ENCODE data around the gene KRTAP5-5.
"Not testable (repeated sequence)": the region's sequence is repeated elsewhere in the genome, so short reads cannot be mapped to it uniquely, and the experiment has no call there.

The KRTAP5-5 gene

GRCh38 chr11:1642288-1643145 is 12.9 kb downstream of the KRTAP5-5 start:
- no peak for DNase-seq (ENCODE audit: low spot score)

DNA sequence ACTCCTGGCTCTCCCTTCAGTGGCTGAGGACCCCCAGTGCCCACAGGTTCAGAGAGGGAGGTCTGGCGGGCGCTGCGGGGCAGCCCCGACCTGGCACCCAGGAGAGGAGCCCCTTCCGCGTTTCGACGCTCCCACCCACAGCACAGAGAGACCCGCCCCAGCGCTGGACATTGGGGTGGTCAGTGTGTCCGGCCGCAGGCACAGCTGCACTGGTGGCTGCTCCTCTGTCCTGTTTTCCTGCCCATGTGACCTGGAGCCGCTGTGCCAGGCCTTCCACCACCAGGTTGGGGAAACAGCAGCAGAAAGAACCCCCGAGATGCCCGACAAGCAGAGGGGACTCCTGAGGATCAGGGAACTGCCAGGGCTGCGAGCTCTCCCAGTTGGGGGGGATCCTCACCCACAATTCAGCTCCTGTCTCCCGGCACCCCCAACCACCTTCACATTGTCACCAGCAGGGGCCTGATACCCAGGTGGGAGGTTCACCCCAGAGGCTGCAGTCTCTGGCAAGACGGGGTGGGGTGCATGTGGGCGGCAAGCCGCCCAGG is 13.6 kb downstream of the KRTAP5-5 start:
- DNase-seq (ENCODE audit: low spot score), result no peak

DNA sequence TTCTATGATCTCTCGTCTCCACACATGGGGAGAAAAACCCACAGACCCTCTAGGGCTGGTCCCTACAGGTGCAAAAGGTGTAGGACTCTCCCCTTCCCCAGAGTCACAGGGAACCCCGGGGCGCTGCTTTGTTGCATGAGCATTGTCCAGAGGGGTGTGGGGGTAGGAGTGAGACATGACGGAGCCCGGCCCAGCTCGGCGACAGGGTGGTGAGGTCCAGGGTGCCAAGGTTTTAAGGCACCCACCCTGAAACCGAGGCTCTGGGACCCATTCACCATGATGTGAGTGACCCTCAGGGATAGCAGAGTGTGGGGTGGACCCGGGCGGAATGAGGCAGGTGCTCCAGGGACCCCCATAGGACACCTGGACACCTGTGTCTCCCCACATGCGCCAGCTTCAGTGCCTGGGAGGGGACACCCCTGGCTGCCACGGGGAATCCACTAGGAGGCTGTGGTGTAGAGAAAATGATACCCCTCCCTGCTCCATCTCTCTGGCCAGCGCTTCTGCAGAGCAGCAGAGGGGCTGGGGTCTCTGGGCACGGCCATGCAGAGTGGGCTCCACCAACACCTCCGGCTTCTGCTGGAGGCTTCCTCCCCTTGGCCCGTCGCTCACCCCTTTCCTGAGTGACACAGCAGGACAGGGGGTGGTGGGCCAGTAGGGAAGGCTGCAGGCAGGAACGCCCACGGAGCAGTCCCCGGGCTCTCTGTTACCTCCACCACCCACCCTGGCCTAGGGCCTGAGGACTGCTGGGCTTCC is 15.2 kb downstream of the KRTAP5-5 start:
- DNase-seq (ENCODE audit: low spot score), result no peak

DNA sequence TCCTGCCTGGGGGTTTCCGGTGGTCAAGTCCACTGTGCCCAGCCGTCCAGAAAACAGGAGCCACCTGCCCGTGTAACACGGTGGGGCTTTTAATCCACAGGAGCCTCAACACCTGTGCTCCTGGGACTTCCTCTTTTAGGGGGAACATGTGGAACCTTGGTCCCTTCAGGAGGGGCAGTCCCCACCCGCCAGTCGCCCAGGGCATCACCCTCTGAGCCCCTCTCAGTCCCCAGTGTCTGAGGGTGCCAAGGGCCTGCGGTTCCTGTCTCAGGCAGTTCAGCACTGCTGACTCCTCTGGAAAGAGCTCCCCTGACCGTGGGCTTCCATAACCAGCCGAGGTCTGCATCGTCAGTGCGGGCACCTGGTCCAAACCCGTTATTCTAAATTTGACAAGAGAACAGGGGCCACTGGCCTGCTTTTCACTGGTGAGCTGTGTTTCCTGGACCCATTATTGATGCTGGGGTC is 15.8 kb downstream of the KRTAP5-5 start:
- no peak for DNase-seq (ENCODE audit: low spot score)

DNA sequence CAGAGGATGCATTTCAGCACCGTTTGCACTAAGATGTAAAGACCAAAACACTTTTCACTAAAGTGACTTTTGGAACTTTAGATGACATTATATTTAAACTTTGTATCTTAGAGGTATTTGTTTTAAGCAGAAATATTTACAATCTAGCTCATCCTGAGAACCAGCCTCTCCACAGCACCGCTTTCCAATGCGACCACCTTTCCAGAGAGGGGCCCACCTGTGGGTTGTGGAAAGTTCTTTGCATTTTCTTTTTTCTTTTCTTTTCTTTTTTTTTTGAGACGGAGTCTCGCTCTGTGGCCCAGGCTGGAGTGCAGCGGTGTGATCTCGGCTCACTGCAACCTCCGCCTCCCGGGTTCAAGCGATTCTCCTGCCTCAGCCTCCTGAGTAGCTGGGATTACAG is 17.0 kb downstream of the KRTAP5-5 start:
- not testable (repeated sequence) for DNase-seq (ENCODE audit: low spot score)

GRCh38 chr11:1647901-1648652 is 18.5 kb downstream of the KRTAP5-5 start:
- DNase-seq (ENCODE audit: low spot score), result no peak

- DNase-seq (ENCODE audit: low spot score), result no peak
Measured at GRCh38 chr11:1648653-1649420, 19.3 kb downstream of the KRTAP5-5 start.

DNA sequence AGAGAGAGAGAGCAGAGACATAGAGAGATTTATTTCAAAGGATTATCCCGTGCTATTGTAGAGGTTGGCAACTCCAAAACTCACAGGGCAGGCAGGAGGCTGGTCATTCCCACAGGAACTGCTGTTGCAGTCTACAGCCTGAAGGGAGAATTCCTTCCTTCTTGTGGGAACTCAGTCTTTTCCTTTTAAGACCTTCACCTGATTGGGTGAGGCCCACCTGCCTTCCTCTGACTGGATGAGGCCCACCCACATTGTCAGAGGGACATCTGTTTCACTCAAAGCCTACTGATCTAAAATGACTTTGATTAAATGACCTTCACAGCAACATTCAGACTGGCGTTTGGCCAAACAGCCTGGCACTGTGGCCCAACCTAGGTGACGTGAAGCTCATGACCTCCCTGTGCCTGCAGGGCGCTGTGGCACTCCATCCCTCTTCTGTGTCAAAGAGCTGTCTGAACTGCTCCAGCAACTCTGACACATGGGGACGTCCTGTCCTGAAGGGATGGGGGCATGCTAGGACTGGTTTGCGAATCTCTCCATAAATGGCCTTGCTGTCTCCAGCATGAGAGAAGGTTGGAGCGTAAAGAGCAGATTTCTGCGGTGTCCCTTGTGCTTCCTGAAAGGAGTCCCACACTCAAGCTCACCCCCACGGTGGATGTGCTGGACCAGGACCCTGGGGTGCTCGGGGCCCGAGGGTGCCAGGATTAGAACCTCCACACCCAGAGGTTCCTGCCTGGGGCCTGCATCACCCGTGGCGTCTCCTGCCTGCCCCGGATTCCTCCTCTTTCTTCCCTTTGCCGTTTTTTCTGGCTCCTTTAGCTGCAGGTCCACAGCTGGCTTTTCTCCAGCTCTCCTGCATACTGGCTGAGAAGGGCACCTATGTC is 20.7 kb downstream of the KRTAP5-5 start:
- DNase-seq (ENCODE audit: low spot score), result no peak

DNA sequence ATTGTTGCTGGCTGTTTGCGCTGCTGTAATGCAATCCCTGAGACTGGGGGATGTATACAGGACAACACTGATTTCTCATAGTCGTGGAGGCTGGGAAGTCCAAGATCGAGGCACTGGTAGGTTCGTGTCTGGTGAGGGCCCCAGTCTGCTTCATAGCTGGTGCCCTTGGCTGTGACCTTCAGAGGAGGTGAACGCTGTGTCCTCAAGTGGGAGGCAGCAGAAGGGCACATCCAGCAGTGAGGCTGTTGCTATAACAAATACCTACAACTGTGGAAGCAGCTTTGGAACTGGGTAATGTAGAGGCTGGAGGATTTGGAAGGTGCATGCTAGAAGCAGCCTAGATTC is 21.3 kb downstream of the KRTAP5-5 start:
- no peak for DNase-seq (ENCODE audit: low spot score)

DNA sequence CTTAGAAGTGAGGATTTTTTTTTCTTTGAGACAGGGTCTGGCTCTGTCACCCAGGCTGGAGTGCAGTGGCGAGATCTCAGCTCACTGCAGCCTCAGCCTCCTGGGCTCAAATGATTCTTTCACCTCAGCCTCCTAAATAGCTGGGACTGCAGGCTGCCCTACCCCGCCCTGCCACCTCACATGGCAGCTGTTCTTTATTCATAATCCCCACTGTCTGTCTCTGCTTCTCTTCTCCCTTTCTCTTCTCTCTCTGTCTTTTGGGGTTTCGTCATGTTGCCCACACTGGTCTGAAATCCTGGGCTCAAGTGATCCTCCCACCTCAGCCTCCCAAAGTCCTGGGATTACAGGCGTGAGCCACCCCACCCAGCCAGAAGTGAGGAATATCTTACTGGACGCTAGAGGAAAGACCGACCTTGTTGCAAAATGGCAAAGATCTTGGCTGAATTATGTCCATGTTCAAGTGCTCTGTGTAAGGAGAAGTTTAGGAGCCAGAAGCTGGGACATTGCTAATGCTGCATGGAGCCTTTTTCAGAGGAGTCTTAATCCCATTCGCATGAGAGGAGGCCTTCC is 21.9 kb downstream of the KRTAP5-5 start:
- DNase-seq (ENCODE audit: low spot score), result no peak

DNA sequence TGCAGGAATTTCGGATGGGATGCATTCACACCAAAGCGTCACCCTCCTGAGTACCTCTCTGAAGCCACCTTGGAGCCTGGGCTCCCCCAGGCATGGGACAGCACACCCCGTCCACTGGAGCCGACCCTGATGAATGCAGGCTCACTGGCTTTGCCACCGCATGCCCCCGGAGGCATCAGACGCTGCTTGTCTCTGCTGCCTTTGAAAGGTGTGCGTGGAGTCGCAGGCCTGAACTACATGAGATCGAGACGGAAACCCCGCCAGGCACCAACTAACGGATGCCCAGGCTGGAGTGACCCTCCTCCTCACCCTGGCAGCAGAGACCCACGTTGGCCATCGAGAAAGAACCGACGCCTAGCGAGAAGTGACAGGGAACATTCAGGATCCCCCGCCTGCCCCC is 22.5 kb downstream of the KRTAP5-5 start:
- no peak for DNase-seq (ENCODE audit: low spot score)

DNA sequence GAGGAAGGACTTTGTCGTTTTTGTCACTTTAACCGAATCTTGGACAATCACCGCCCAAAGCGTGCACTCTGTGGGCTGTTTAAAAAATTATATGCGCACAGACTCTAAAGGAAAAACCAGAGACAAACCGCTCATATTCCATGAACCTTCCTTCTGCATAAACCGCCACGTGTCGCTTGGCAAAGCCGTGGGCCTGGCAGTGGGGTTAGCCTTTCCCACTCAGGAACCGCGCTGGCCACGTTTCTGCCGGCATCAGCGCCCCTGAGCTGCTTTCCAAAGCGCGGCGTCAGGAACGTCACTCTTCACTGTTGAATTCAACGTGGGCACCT is 22.8 kb downstream of the KRTAP5-5 start:
- DNase-seq (ENCODE audit: low spot score), result no peak

DNA sequence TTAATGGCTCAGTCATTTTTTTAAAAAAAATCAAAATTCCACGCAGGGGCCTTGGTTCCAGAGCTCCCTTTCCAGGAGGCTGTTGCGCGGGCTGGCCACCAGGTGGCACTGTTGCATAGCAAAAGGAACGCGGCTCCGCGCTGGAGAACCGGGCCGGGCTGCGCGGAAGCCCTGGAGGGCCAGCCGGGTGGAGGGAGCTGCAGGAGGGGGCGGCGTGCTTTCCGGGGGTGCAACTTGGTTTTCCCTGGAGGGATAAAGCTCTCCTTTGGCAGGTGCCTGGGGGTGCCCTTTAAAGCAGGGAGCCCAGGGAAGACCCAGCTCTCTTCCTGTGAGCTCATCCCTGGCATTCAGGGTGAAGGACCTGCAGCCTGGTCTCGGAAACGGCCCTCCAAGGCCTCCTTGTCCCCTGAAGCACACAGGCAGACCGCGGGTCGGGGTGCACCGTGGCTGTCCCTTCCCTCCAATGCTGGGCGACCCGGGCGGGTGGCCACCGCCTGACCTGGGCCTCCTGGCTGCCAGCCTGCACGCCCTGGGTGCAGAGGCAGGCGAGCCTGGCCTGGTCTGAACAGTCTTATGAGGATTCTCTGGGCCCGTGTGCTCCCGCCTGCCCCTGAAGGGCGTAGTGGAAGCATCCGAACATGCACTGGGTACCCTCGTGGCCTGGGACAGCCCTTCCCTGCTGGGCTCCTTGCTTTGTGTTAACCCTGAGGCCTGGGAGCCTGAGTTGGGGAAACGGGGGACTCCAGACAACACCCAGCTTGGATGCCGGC is 23.4 kb downstream of the KRTAP5-5 start:
- peak; percentile 96 for DNase-seq (ENCODE audit: low spot score)

- DNase-seq (ENCODE audit: low spot score), result peak; percentile 8
Measured at GRCh38 chr11:1653541-1654387, 24.2 kb downstream of the KRTAP5-5 start.

GRCh38 chr11:1654388-1655167 is 25.0 kb downstream of the KRTAP5-5 start:
- DNase-seq (ENCODE audit: low spot score), result peak; percentile 9

GRCh38 chr11:1655168-1656060 is 25.8 kb downstream of the KRTAP5-5 start:
- peak; percentile 7 for DNase-seq (ENCODE audit: low spot score)

DNA sequence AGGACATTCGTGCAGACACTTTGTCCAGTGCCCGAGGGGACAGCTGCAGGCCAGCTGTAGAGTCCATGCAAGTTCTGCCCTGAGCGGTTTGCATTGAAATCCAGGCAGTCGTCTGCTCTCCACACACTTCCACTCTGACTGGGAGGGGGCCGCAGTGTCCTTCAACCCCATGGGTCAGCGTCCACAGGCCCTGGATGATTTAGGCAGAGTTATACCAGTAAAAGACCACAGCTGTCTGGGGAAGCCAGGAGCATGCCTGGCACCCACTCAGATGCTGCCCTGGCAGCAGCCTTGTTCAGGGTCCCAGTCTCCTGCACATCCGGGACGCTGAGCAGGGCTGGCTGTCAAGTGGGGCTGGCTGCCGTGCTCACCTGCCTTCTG is 26.5 kb downstream of the KRTAP5-5 start:
- no peak for DNase-seq (ENCODE audit: low spot score)

Measured in AG20443 (cell line).